Activated T-cell treated with anti-CD3 and anti-CD28 coated beads for 24 hours (primary cell): ENCODE measurements around the gene KCNK4.

Experiments used
- DNase-seq: peaks from one replicate; pipeline ENCODE4 v3.0.0-alpha.2; 2020; ENCODE audit warnings: low read depth

KCNK4 gene

GRCh38 chr11:64349025-64349387 is 57.9 kb downstream of the KCNK4 start:
- no peak for DNase-seq

GRCh38 chr11:64349404-64349803 is 58.3 kb downstream of the KCNK4 start:
- no peak for DNase-seq
